Stomach (tissue), 9 donors: ENCODE data around the gene GHRL. TPM values are rescaled to one million over a fixed set of nuclear protein-coding genes. Genes with fewer than 3 reads are reported as not detected.

Experiments used
- DNase-seq, 2 donors: peaks; one replicate each; pipeline versions ENCODE4 v3.0.0 to v3.0.0-alpha.2; 2013 to 2019
- H3K27ac ChIP-seq, 5 donors: fragments of 200-600 bp in 4 of 5; sonication (generic) in 4 of 5; one replicate each; pipeline ENCODE4 v1.5.1; 2013 to 2019; ENCODE audit warnings: mild to moderate bottlenecking in 1 of 5, moderate library complexity in 1 of 5
- H3K27me3 ChIP-seq, 3 donors: fragments of 200-600 bp; sonication (generic); one replicate each; pipeline ENCODE4 v1.5.1; 2017 to 2019; ENCODE audit warnings: mixed run types in 1 of 3
- H3K36me3 ChIP-seq, 4 donors: fragments of 200-600 bp; sonication (generic); 1 replicate in 3 of 4; 2 replicates in 1 of 4; pipeline ENCODE4 v1.5.1; 2016 to 2019
- H3K4me1 ChIP-seq, 4 donors: fragments of 200-600 bp; sonication (generic); one replicate each; pipeline ENCODE4 v1.5.1; 2016 to 2019
- H3K4me3 ChIP-seq, 4 donors: fragments of 200-600 bp; sonication (generic) in 3 of 4; one replicate each; pipeline ENCODE4 v1.5.1; 2016 to 2019; ENCODE audit warnings: mild to moderate bottlenecking in 1 of 4
- H3K9me3 ChIP-seq, 4 donors: fragments of 200-600 bp; sonication (generic); one replicate each; pipeline ENCODE4 v1.5.1; 2016 to 2019
- EP300 ChIP-seq: sonication (generic); formaldehyde crosslinking; IDR thresholded peaks from one replicate; pipeline ENCODE4 v1.6.1; 2017; ENCODE audit warnings: antibody characterized with exemption
- POLR2A ChIP-seq, 4 donors: fragments of 450-650 bp; IDR thresholded peaks; one replicate each; pipeline ENCODE4 v1.6.1; 2016; ENCODE audit warnings: antibody characterized with exemption in 4 of 4, control low read depth in 2 of 4, mild to moderate bottlenecking in 1 of 4, moderate library complexity in 1 of 4
- POLR2AphosphoS5 ChIP-seq, 3 donors: sonication (generic); formaldehyde crosslinking; IDR thresholded peaks; one replicate each; pipeline ENCODE4 v1.6.1; 2016; ENCODE audit warnings: antibody characterized with exemption in 3 of 3
- WGBS, 5 donors: extraction: QIAGEN DNeasy Blood & Tissue Kit in 3 of 5; methylation state at CpG; one replicate each; pipeline versions ENCODE4 v1.1.5 to v1.1.7; 2013 to 2018; 5-methylcytosine and 5-hydroxymethylcytosine counted together
- intact Hi-C: fragments of 100-400 bp; cut with DNase I; formaldehyde crosslinking; loops from one replicate; pipeline ENCODE4 v1.15.1; 2023; ENCODE audit warnings: low total_unique reads
- polyA plus RNA-seq, 3 donors: library from polyadenylated mRNA; stranded (reverse); fragments of 200-250 nt; gene quantifications; one replicate each; pipeline ENCODE4 v1.2.3, GENCODE V29; 2013
- total RNA-seq, 5 donors: library from RNA; depleted of rRNA; stranded (reverse); fragments of >200 nt; gene quantifications; one replicate each; pipeline versions ENCODE4 v1.1.0 to v1.2.3, GENCODE V29; 2014 to 2016
- TF ChIP-seq, protein P1 (sequence below), 7 experiments: fragments of 450-650 bp in 4 of 7; fragments of 200-600 bp in 3 of 7; sonication (generic) in 3 of 7; IDR thresholded peaks; one replicate each; pipeline ENCODE4 v1.5.1; 2016 to 2019; ENCODE audit warnings: antibody characterized with exemption in 7 of 7, control low read depth in 2 of 7, mild to moderate bottlenecking in 1 of 7
- donor health status: healthy with polysubstance abuse.
- donor health status: Bipolar disorder and iron deficiency.
- donor health status: healthy.

The GHRL gene
- total and polyA plus RNA-seq, 8 donors: 1.7 to 804 (median 253) TPM

DNA sequence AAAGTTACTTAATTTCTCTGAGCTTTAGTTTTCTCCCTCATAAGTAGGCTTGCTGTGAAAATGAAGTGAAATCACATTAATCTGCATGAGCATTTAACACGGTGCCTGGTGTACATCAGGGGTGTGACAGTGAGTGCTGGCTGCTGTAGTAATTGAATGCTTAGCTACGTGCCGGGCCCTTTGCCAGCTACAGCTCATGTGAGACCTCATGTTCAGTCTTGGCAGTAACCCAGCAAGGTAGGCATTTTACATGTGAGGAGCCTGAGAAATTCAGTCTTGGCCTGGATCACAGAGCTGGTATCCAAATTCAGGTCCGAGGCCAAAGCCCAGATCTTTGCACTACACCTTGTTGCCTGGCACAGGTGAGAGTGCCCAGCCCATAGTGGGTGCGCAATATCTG is 9.1 kb downstream of the GHRL start:
- Histone ChIP-seq H3K4me1 (peaks cover 12 to 35% (median 17%) of the 10 kb centered on the region in 4 donors), H3K36me3 (peaks cover 30 to 78% (median 73%) of the 10 kb centered on the region in 4 donors), H3K27me3 (no peaks in the 10 kb centered on the region), H3K27ac (no peak overlapping the region), H3K9me3 (no peaks in the 10 kb centered on the region), H3K4me3 (no peak overlapping the region)
- 36 to 67% (median 41%) methylated on average over 5 of the region's 5 CpGs for WGBS, 5 donors
- TF ChIP-seq POLR2AphosphoS5 (IDR thresholded peaks at IDR 0.05): peak in 1 of 3 donors; percentile 23
- TF ChIP-seq, protein P1, sequence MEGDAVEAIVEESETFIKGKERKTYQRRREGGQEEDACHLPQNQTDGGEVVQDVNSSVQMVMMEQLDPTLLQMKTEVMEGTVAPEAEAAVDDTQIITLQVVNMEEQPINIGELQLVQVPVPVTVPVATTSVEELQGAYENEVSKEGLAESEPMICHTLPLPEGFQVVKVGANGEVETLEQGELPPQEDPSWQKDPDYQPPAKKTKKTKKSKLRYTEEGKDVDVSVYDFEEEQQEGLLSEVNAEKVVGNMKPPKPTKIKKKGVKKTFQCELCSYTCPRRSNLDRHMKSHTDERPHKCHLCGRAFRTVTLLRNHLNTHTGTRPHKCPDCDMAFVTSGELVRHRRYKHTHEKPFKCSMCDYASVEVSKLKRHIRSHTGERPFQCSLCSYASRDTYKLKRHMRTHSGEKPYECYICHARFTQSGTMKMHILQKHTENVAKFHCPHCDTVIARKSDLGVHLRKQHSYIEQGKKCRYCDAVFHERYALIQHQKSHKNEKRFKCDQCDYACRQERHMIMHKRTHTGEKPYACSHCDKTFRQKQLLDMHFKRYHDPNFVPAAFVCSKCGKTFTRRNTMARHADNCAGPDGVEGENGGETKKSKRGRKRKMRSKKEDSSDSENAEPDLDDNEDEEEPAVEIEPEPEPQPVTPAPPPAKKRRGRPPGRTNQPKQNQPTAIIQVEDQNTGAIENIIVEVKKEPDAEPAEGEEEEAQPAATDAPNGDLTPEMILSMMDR (IDR thresholded peaks at IDR 0.05): no peak
- intact Hi-C loops: no loop called here
- DNase-seq: peak; percentile 88 to 90

GRCh38 chr3:10281951-10282350 is 10.8 kb downstream of the GHRL start:
- Histone ChIP-seq H3K4me1 (peaks cover 12 to 30% (median 16%) of the 10 kb centered on the region in 4 donors), H3K27me3 (no peaks in the 10 kb centered on the region), H3K36me3 (peaks cover 38 to 80% (median 76%) of the 10 kb centered on the region in 4 donors), H3K27ac (no peak overlapping the region), H3K4me3 (no peak overlapping the region), H3K9me3 (no peaks in the 10 kb centered on the region)
- 83 to 92% (median 91%) methylated on average over 5 of the region's 5 CpGs for WGBS, 5 donors
- DNase-seq: no peak
- TF ChIP-seq POLR2AphosphoS5 (IDR thresholded peaks at IDR 0.05): no peak
- TF ChIP-seq, protein P1 (IDR thresholded peaks at IDR 0.05): no peak
- no peak for TF ChIP-seq POLR2A (IDR thresholded peaks at IDR 0.05)
- TF ChIP-seq EP300: no peak
- intact Hi-C loops: no loop called here

DNA sequence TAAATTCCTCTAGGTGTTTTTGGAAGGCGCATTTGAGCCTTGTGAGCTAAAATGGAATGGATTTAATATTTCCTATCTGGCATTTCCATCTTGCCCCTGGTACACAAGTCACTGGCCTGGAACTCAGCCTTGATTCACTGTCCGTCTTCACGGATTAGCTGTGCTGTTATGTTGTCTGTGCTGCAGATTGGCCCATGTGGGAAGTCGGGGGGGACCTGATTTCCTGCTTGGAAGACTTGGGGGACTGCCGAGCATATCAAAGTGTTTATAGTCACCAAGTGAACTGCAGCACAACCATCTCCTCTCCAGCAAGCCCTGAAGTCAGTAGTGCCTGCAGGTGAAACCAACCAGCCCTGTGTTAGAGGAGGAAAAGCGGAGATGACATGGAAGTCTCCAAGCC is 12.2 kb downstream of the GHRL start:
- no peak overlapping the region for H3K27ac ChIP-seq
- TF ChIP-seq POLR2AphosphoS5 (IDR thresholded peaks at IDR 0.05): no peak
- TF ChIP-seq, protein P1 (IDR thresholded peaks at IDR 0.05): no peak
- no peak for TF ChIP-seq POLR2A (IDR thresholded peaks at IDR 0.05)
- TF ChIP-seq EP300: no peak
- H3K4me1 ChIP-seq: peaks cover 8 to 21% (median 14%) of the 10 kb centered on the region in 4 donors
- WGBS, 5 donors: 81 to 92% (median 91%) methylated on average over 6 of the region's 6 CpGs
- H3K27me3 ChIP-seq: no peaks in the 10 kb centered on the region
- H3K4me3 ChIP-seq: no peak overlapping the region
- no peak for DNase-seq
- intact Hi-C loops: no loop called here
- H3K36me3 ChIP-seq: peaks cover 40 to 86% (median 80%) of the 10 kb centered on the region in 4 donors
- H3K9me3 ChIP-seq: no peaks in the 10 kb centered on the region

DNA sequence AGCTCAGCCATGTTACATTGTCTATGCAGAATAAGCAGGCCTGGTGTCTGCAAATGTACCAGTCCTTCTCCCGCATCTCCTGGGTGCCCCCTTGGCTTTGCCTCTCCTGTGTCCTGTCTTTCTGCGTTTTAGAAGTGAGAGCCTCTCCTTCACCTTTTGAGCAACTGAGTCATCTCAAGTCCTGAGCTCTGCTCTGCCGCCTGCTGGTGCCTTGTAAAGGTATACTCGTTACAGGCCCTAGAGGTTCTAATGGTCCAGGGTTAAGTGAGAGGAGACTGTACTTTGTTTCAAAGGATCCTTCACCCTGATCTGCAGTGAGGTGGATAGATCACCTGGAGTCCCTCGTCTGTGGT is 12.6 kb downstream of the GHRL start:
- DNase-seq: no peak
- no peak for TF ChIP-seq POLR2A (IDR thresholded peaks at IDR 0.05)
- TF ChIP-seq POLR2AphosphoS5 (IDR thresholded peaks at IDR 0.05): no peak
- no peaks in the 10 kb centered on the region for H3K27me3 ChIP-seq
- H3K4me3 ChIP-seq: no peak overlapping the region
- H3K36me3 ChIP-seq: peaks cover 40 to 85% (median 76%) of the 10 kb centered on the region in 4 donors
- H3K4me1 ChIP-seq: peaks cover 3 to 20% (median 14%) of the 10 kb centered on the region in 4 donors
- no peaks in the 10 kb centered on the region for H3K9me3 ChIP-seq
- intact Hi-C loops: no loop called here
- no peak overlapping the region for H3K27ac ChIP-seq
- 75 to 88% (median 81%) methylated on average over 5 of the region's 5 CpGs for WGBS, 5 donors

DNA sequence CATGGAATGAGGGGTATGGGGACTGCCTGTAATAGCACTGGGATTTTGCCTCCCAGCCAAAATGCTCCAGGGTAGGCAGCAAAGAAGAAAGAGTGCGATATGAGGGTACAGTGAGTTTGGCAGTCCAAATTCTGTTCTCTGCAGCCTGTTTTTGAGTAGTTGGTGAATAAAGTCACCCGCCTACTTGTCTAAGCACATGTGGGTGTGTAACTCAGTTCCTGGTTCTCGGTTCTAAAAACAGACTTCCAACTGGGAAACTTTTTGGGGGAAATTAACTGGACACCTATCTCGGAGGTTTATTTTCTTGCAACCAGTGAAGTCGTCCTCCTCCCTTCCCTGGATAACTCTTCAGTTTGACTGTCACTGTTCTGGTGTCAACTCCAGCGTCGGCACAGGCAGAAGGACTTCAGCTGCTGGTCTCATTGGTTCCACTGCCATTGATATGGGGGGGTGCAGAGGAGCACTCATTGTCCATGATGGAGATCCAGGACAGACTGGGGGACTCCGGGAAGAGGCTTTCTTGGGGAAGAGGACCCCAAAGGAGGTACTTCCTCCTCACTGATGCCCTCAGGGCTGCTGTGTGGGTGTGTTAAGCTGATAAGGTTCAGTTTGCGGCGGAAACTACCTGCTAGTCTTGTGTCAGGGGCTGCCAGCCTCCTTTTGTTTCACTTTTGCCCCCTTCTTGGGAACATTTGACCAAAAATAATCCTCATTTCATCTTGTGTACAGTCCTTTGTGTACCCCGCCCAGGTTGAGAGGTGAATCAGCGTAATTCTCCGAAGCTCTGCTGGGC is 13.2 kb downstream of the GHRL start:
- intact Hi-C loops: no loop called here
- WGBS, 5 donors: 86 to 96% (median 90%) methylated on average over 13 of the region's 13 CpGs
- Histone ChIP-seq H3K4me3 (no peak overlapping the region), H3K36me3 (peaks cover 40 to 85% (median 73%) of the 10 kb centered on the region in 4 donors), H3K27ac (no peak overlapping the region), H3K27me3 (no peaks in the 10 kb centered on the region), H3K9me3 (no peaks in the 10 kb centered on the region), H3K4me1 (peaks cover 0 to 19% (median 16%) of the 10 kb centered on the region in 4 donors)
- no peak for DNase-seq
- TF ChIP-seq, protein P1 (IDR thresholded peaks at IDR 0.05): no peak
- no peak for TF ChIP-seq EP300
- TF ChIP-seq POLR2A (IDR thresholded peaks at IDR 0.05): no peak
- no peak for TF ChIP-seq POLR2AphosphoS5 (IDR thresholded peaks at IDR 0.05)
